ENCODE data around the gene UCHL3.

The UCHL3 gene

DNA sequence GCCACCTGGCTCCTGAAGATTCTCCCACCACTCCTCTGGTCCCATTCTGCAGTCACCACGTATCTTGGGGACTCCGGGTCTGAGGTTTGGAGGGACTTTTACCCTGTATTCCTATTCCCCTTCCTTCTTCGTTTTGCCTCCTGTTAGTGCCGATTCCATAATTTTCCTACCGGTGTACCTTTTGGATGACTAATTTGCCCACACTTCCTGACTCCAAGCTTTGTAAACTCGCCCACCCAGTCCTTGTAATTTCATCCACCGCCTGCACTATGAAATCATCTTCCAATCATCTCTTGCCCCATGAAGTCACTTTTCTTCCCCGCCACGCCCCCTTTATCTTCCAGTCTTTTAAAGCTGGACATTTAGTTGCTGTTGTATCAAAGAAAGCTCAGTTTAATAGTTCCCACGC lies 572 bp downstream of the UCHL3 start:
- no peak for DNase-seq

DNA sequence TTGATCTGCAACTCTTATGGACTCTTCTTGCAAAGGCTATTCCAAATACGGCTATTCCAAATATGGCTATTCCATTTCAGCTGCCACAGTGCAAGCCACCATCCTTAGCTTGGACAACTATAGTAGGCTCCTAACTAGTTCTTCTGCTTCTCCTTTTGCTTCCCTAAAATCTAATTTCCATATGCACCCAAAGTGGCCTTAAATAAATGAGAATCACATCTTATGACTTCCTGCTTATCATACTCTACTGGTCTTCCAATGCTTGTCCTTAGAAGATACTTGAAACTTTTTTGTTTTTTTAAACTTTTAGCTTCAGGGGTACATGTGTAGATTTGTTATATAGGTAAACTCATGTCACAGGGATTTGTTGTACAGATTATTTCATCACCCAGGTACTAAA lies 4.9 kb downstream of the UCHL3 start:
- DNase-seq, result no peak

DNA sequence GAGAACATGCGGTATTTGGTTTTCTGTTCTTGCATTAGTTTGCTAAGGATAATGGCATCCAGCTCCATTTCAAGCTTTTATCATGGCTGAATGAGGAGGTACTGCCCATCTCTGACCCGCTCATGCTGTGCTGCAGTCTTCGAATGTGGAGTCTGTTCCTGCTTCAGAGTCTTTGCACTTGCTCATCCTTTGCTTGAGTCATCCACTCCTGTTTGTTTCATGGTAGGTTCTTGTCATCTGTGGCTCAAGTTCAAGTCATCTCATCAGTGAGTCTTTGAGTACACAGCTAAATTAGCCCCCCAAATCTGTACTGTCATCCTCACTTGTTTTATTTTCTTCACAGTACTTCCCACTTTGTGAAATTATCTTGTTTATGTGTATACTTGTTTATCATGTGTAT lies 5.4 kb downstream of the UCHL3 start:
- no peak for DNase-seq

DNA sequence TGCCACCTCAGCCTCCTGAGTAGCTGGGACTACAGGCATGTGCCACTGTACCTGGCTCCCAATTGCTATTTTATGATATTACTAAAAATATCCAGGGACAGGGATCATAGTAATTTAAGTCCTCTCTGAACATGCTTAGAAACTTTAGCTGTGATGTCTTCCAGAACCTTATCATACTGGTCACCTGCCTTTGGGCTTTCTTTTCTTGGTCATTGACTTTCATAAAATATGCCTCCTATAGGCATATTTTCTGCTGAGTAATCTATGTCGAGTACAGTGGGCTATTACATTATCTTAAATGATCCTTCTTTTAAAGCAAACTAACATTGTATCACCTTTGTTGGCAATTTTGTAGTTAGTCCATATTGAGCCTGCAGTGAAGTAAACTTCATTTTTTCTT lies 6.2 kb downstream of the UCHL3 start:
- no peak for DNase-seq

DNA sequence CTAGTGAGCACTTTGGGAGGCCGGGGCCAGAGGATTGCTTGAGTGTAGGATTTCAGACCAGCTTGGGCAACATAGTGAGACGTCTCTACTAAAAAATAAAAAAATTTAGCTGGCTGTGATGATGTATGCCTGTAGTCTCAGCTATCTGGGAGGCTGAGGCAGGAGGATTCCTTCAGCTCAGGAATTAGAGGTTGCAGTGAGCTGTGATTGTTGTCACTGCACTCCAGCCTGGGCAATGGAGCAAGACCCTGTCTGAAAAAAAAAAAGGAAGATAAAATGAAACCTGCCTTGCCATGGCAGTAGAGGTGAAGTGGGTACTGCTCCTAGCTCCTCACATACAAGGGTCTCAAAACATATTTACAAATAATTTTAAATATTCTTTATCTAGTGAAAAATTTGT lies 7.4 kb downstream of the UCHL3 start:
- DNase-seq, result no peak

DNA sequence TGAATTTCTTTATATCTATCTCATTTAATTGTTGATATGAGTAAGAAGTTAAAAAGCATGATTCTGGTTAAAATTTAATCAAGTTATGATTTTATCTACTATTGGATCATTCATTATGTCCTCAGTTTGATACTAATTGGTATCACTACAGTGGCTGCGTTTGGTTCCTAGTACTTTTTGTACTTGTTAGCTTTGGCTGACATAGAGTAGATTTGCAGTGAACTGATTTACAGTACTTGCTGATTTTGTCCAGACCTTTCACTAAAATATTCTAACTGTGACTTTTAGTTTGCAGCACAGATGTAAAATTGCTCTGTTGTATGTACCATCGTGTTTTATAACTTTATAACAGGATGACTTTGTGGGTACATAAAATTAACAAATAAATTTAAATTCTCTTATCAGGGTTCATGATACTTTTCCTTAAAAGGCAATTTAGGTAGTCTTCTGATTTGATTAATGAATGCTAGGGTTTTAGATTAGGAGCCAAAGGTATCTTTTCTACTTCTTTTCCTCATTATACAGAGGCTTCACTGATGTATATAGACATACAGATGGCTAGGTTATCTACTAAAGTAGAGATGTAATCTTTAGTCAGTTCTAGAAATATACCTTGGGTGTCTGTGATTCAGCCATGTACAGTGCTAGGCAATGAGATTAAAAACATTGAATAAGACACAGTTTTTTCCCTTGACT lies 8.7 kb downstream of the UCHL3 start:
- no peak for DNase-seq

DNA sequence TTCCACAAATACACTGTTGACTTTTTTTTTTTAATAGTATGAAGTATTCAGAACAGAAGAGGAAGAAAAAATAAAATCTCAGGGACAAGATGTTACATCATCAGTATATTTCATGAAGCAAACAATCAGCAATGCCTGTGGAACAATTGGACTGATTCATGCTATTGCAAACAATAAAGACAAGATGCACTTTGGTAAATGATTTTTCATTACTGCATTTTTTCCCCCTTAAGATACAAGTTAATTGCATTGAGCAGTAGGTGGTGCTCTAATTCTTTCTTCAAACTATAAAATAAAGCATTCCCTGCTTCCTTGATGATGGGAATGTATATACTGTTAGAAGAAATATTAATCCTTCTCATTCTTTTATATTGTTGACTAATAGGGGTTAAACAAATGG lies 17.1 kb downstream of the UCHL3 start:
- no peak for DNase-seq

DNA sequence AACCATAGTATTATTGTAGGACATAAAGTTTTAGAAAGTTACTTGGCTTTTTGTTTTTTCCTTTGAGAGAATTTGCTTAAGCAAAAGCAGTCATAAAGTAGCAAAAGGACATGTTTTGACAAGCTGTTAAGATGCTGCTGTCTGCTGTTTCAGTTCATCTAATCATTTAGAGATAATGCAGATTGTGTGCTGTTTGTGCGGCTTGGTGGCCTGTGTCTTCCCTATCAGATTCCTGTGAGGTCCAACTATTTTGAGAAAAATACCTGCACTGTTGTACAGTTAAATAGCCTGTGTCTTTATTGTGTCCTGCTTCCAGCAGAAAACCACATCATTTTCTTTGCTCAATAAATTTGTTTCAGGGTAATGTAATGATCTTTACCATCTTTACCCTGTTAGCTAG lies 20.0 kb downstream of the UCHL3 start:
- DNase-seq, result no peak

DNA sequence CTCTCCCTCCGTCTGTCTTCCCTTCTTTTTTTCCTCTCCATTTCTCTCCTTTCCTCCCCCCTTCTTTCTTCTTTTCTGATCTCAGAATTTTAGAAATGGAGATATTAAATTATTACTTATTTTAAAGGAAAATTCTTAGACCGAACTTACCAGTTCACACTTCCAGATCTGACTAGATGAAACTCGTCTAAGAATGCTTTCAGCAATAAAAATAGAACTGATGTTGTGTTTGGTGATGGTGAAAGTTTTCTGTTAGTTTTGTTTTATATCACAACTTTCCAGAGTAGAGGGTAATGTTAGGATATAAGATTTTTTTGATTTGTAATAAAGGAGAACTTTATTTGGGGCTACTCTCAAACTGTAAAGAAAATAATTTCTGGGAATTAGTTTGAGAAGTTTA lies 29.9 kb downstream of the UCHL3 start:
- no peak for DNase-seq

DNA sequence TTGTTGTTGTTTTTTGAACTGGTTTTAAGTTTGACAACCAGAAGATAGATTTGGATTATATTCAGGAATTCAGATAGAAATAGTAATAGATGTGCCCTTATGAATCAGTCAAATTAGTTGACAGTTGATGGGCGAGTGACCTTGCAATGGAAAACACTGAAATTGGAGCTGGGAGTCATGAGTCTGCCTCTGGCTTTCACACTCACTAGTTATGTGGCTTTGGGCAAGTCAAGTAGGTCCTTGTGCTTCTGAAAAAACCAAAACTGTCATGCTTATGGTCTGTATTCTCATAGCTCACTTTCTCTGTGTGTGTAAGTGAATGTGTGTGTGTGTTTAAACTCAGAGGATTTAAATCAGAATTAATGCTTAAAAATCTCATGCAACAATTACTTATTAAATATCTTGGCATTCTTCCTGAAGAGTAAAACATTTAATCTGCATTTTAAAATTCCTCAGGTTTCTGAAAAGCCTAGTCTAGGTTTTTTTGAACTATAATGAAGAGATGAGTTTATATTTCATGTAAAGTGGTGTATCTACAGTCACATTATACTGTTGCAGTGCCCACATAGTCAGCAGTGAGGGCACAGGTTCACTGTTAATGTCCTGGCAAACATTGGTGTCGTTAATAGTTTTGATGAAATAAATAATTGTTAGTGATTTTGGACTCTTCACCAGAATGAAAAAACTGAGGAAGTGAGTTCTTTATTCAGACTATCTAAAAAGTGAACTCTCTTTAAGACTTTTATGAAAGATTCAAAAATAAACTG lies 32.5 kb downstream of the UCHL3 start:
- DNase-seq, result no peak

DNA sequence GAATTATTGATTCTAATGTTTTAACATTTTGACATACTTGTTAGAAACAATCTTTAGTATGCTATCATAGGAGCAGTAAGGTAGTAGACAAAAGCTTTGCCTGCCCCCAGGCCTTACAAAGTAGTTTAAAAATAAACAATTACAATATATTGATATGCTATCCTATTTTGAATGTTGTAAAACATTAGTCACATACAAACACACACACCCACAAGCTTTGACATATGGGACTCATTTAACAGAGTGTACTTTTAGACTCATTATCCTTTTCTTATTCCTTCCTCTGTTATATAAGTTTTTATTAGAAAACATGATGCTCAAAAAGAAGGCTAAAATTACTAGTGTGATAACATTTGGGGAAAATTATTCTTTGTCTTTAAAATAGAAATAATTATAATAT lies 33.5 kb downstream of the UCHL3 start:
- DNase-seq, result no peak

DNA sequence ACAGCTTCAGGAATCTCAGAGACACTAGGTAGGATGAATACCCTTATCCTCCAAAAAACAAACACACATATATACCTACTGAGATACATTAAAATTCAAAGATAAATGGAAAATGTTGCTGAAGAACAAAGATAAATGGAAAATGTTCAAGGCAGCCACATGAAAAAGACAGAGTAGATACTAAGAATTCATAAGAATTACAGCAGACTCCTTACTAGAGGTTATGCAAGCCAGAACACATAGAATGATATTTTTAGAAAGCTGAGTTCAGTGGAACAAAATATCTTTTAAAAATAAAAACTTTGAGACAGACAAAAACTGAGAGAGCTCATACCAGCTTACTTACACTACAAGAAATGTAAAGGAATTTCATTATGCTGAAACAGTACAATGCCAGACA lies 35.6 kb downstream of the UCHL3 start:
- no peak for DNase-seq

DNA sequence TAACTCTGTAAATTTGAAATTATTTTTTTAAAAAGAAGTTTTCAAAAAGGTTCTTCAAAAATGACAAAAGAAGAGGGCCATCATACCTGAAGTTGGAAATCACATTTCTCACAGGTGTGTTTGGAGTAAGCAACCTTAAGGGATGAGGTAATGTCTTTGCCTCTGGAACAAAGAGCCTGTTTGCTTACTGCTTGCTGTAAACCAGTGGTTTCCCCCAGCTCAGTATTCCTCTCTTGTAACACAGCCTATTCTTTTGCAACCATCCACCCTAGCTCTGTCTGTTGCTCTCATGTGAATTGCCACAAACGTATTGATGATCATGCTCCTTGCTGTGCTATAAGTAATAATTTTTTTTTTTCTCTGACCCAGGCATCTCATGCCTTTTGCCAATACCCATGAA lies 38.1 kb downstream of the UCHL3 start:
- no peak for DNase-seq

DNA sequence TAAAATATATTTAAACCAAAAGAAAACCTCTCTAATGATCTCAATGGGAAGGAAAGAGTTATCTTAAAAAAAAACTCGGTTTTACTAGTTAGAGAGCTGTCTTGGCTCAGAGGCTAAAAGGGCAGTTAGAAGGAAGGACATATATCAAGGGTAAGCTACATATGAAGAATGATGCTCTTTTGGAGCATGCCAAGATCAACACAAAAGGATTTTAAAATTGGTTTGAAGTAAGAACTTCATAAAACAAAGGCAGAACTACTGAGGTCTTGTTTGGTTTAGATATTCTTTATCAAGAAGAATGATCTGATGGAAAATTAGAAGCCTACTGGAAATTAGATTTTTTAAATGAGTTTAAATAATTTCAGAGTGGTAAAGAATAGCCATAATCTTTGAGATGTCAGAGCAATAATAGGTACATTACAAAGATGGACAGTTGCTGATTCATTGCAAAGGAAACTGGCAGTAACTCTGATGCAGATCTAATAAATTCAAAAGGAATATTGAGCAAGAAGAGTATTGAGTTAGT lies 47.1 kb downstream of the UCHL3 start:
- no peak for DNase-seq

DNA sequence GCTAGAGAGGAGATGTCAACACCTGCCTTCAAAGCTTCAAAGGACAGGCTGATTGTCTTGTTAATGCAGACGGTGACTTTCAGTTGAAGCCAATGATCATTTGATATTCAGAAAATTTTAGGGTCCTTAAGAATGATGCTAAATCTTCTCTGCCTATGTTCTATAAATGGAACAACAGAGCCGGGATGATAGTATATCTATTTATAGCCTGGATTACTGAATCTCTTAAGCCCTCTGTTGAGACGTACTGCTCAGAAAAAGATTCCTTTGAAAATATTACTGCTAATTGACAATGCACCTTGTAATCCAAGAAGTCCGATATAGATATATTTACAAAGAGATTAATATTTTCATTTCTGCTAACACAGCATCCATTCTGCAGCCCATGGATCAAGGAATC lies 50.8 kb downstream of the UCHL3 start:
- DNase-seq, result no peak

DNA sequence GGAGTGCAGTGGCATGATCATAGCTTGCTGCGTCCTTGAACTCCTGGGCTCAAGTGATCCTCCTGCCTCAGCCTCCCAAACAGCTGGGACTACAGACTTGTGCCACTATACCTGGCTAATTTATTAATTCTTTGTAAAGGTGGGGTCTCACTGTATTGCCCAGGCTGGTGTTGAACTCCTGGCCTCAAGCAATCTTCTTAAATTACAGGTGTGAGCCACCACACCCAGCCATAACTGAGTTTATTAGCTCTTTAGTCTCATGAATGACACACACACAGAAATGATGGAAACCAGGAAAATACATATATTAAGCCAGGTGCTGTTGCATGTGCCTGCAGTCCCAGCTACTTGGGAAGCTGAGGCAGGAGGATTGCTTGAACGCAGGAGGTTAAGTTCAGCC lies 53.4 kb downstream of the UCHL3 start:
- DNase-seq, result no peak

DNA sequence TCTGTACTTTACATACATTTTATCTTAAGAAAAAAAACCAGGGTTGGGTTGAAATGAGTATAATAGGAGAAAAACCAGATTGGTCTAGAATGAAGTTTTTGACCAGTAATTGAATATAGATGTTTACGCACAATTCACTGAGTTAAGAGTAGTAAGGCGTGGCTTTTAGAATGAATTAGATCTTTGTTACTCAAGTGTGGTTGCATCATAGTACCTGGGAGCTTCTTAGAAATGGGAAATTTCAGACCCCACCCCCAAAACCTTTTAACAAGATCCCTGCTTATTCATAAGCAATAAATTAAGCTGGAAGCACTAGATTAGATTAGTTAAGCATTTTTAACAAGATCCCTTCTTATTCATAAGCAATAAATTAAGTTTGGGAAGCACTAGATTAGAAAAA lies 57.9 kb downstream of the UCHL3 start:
- DNase-seq, result no peak

DNA sequence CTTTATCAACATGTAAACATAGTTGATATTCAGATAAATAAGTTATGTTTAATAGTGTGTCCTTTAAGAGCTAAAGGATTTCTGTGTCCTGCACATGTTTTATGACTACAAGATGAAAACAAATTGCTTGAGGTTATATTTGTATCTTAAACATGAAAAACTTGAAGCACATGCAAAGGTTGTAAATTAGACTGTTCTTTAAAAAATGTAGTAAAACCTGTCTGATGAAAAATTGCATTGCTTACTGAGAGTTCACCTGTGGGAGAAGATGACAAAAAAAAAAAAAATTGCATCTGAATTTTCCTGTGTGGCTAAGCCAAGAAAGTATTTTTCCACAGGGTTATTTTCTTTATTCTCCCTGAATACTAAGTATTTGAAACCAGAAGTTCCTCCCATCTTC lies 60.9 kb downstream of the UCHL3 start:
- no peak for DNase-seq

DNA sequence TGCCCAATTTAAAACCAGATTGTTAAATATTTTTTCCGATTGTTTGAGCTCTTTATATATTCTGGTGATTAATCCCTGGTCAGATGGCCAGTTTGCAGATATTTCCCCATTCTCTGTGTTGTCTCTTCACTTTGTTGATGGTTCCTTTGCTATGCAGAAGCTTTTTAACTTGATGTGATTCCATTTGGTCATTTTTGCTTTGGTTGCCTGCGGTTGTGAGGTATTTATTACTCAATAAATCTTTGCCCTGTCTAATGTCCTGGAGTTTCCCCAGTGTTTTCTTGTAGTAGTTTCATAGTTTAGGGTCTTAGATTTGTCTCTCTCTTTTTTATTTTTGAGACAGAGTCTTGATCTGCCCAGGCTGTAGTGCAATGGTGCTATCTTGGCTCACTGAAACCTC lies 62.8 kb downstream of the UCHL3 start:
- no peak for DNase-seq

DNA sequence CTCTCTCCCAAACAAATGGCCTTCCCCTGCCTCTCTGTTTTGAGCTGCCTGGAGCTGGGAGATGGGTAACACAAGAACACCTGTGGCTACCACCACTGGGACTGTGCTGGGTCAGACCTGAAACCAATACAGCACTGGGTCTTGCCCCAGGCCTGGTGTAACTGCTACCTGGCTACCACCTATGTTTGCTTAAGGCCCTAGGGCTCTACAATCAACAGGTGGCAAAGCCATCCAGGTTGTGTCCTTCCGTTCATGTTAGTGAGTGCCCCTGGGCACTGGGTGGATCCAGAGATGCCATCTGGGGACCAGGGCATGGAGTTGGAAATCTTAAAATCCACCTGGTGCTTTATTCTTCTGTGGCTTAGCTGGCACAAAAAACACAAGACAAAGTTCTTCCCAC lies 67.6 kb downstream of the UCHL3 start:
- no peak for DNase-seq

DNA sequence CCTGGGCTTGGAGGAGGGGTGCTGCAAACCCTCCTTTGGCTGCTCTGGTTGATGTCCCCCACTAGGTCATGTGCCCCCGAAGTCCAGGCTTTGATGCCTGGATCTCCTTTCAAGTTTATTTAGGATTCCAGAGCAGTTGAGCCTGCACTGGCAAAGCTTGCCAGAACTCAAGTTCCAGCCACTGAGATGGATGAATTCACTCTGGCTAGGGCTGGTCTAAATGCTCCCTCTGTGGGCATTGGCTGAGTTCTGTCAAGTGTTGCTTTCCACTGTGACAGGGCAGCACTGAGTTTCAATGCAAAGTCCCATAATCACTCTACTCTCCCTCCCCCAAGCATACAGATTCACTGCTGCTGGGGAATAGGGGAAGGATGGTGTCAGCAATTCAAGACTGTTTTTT lies 68.7 kb downstream of the UCHL3 start:
- DNase-seq, result no peak

DNA sequence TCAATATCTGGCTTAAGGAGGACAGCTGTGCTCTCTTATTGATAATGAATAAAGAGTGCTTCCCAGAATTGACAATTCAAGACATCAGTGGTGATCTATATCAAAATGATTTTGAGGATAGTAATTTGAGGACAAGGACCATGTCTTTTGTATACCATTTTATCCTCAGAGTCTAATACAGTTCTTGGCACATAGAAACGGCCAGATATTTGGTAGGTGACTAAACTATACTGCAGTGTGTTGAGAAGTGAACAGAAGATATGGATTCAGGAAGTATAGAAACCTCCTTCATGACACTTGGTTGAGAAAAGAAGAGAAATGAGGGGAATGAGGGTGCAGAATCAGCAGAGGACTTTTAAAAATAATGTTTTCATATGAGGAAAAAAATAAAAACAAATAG lies 70.4 kb downstream of the UCHL3 start:
- no peak for DNase-seq

DNA sequence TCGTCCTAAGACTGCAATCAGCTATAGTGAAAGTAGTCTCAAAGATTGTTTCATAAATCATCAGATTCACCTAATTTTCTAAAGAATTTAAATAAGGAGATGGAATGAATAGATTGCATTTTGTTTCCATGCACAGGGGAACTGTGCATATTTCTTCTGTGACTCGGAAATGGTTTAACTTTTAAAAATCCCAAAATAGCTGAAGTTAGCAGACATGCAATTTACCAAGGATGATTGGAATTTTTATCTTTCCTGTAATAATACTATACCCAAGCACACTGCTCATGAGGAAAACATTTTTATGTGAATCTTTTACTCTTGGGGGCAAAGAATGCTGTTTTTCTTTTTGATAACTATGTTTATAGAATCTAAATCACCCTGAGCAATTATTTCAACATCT lies 71.6 kb downstream of the UCHL3 start:
- DNase-seq, result no peak

DNA sequence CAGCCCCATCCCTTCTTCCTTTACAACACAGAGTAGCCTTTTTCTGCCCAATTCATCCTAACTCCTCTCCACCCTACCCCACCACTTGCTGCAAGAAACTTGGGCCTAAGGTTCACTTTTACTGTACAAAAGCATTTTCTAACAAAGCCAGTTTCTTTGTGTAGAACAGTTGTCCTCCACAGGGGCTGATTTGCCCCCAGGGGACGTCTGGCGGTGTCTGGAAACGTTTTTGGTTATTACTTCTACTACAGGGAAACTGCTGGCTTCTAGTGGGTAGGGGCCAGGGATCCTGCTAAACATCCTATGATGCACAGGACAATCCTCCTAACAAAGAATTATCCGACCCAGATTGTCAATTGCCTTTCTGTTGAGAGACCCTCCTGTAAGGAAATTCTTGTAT lies 79.2 kb downstream of the UCHL3 start:
- no peak for DNase-seq

DNA sequence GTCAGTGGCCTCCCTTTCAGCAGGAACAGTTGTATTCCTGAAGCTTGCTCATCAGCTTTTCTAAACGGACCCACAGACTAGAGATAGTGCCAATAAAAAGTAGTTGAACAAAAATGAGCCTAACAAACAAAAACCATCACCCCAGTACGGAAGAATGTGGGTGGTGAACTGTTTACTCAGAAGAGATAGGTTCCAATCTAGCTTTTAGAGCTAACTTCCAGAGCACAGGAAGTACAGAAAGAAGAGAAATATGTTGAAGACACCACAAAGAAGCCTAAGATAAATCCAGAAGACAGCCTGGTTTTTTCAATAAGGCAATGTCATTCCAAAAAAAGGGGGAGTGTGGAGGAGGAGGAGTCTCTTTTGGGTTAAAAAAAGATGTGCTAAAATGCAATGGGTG lies 83.7 kb downstream of the UCHL3 start:
- no peak for DNase-seq

Data from SHP77 treated with DMSO at 0.1 percent for 48 hours (cell line).